NOMO-1 (cell line): ENCODE results near the gene UBE2Z.
A peak's percentile ranks its signal among the peaks of the same experiment; 100 is the strongest.
"Not testable (repeated sequence)": the region's sequence is repeated elsewhere in the genome, so short reads cannot be mapped to it uniquely, and the experiment has no call there.

Experiments
- DNase-seq, 2 experiments: peaks; one replicate each; lab custom pipeline; 2025; ENCODE audit not compliant: unreplicated experiment in 2 of 2; lab: John Stamatoyannopoulos, UW

UBE2Z gene

DNA sequence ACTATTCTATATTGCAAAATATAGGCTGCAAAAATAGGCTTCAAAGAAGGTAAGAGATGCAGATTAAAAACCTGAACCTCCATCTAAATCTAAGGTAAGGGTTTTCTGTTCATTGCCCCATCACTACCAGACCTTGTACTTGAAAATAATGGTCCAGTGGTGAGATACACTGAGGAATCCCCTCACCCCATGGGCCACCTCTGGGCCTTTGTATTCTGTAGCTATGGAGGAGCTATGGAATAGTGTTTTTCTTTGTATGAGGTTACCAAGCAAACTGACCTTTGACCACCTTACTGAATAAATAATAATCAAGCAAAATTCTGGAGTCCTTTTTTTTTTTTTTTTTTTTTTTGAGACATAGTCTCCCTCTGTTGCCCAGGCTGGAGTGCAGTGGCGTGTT, 4.8 kb upstream of the UBE2Z start:
- no peak for DNase-seq

DNA sequence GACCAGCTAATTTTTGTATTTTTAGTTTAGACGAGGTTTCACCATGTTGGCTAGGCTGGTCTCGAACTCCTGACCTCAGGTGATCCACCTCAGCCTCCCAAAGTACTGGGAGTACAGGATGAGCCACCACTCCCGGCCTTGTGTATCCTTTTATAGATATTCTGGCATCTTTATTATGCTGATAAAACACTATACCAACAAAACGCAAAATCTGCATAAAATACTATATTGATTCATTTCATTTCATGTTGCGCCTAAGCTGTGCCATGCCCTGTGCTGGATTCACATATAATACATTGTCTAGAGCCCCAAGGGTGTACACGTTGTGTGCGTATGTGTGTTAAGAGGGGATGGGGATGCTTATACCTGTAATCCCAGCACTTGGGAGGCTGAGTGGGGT, 3.8 kb upstream of the UBE2Z start:
- no peak for DNase-seq

GRCh38 chr17:48905987-48906515, 2.2 kb upstream of the UBE2Z start:
- DNase-seq: no peak

GRCh38 chr17:48907713-48908046, 527 bp upstream of the UBE2Z start:
- peak in 1 of 2 experiments; percentile 65 for DNase-seq

DNA sequence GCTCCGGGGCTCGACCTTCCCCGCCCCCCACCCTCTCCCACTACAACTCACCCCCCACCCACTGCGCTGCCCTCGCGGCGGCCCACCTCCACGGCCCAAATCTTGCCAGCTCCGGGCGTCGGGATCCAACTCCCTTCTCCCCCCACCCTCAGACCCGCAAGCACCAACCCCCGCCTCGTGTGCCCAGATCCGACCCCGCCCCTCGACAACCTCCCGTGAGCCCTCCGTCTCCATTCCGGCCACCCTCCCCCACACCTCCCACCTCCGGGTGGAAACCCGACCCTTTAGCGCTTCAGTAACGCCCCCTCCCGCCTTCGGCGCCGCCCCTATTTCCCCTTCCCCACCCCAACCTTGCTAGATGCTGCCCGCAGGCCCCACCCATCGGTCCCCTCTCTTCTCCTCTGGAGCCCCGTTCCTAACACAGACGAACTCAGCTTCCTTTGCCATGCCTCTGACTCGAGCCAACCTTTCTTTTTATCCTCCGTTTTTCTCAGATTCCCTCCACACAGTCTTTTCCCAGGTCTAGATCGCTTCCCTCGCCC, 717 bp downstream of the UBE2Z start:
- peak; percentile 56 to 74 for DNase-seq

DNA sequence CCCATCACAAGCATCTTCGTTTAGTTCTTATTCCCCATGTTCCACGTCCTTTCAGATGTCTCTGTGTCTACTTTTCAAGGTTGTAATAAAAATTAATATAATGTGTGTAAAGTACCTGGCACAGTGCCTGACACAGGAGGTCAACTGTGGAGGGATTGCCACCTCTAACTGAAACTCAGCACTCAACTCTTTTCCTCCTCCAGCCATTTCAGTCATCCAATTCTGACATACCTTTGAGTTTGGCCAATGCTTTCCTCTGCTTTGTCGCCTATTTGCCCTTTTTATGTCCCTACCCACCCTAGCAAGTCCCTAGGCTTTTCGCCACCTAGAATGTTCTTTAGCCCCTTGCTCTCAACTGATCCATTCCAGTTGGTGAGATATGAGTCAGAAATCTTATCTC, 1.6 kb downstream of the UBE2Z start:
- no peak for DNase-seq

GRCh38 chr17:48910370-48910769, 2.2 kb downstream of the UBE2Z start:
- DNase-seq: no peak

GRCh38 chr17:48912476-48912875, 4.3 kb downstream of the UBE2Z start:
- DNase-seq: no peak

GRCh38 chr17:48915459-48916282, 7.5 kb downstream of the UBE2Z start:
- DNase-seq: peak; percentile 18 to 41

DNA sequence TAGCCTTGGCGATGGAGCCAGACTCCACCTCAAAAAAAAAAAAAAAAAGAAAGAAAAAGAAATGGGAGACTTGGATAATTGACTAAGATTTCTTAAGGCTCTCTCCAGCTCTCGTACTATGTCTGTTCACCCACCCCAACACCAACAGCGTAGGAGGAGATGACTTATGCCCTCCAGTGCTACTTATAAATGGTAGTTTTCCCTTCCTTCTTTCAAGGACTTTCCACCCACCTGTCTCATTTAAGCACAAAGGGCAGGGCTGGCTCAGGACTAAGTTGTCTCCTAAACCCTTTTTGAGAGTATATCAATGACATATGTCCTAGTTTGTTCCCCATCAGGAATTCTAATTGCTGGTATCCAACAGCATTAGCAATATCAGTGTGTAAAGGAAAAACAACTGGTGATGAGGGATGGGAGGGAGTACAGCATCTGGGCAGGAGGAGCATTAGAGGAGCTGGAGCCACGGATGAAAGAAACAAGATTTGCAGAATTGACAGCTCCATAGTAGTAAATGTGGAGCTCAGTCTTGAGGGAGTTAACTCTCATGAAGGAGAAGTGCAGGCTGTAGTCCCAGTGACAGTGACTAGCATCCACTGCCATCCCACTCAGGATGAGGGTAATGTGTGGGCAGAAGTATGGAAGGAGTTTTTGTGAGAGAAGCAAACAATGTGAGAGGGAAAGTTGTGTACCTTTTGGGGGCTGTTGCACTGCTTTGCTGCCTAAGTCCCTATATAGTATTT, 17.2 kb downstream of the UBE2Z start:
- no peak for DNase-seq

GRCh38 chr17:48925991-48926342, 17.8 kb downstream of the UBE2Z start:
- DNase-seq: no peak

DNA sequence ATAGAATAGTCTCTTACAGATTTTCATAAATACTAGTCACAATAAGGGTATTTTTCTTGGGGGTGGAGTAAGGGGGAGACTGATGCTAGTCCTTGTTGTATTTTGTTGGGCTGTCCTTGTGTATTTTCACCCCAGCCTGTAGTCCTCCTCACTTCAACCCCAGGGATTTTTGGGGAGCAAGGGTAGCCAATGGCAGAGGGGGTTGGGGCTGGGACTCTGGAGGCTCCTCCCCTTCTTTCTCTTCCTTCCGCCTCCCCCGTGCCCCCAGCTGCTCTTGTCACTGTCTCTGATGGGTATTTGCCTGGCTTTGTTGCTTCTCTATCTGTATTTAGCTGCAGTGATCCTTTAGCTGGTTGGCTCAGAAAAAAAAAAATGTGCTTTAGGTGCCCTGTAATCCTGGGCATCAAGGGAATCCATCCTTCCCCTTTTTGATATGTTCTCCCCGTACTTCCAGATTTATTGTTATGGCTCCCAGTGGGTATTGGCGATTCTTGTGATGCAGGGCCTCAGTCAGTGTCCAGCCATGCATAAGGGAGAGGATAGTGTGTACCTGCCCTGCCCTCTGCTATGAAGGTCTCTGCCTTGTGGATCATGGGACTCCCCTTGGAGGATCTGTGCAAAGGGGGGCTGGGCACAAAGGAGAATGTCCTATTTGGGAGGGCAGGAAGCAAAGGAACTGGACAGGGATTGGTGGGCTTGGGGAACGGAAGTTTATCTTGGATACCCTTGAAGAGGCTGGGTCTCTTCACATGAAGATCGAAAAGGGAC, 20.0 kb downstream of the UBE2Z start:
- no peak for DNase-seq

DNA sequence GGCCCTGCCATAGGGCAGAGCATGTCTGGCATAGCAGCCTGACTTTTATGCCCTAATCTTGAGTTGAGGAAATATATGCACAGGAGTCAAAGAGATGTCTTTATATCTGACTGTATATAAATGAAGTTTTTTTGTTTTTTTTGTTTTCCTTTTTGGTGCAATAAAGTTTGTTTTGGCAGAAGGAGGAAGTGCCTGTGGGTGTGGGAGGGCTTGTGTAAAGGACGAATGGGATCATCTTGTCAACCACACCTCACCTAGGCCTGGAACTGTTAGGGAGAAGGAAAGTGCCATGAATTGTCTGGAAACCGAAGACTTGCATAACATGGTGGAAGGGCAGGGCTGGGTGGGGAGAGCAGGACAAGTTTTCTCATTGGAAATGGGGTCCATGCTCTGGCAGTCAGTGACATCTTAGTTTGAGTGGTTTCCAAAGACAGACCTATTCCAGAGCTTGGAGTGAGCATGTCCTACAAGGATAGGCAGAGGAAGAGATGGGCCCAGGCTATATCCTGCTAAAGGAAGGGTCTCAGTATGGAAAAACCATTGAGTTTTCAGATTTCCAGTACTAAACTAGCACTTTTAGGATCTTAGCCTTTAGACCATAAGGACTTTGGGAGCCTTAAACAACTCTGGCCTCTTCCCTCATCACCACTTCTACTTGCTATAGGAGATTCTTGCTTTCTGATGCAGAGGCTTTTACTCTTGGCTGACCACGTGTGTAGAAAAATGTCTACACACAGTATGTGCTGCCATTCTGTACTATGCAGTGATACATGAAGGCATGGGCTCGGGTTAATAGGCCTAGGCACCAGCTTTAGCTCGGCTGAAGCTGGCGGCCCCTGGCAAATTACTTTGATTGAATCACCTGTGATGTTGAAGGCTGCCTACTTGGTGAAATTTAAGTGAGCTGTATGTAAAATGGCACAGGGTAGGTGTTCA, 20.9 kb downstream of the UBE2Z start:
- no peak for DNase-seq

DNA sequence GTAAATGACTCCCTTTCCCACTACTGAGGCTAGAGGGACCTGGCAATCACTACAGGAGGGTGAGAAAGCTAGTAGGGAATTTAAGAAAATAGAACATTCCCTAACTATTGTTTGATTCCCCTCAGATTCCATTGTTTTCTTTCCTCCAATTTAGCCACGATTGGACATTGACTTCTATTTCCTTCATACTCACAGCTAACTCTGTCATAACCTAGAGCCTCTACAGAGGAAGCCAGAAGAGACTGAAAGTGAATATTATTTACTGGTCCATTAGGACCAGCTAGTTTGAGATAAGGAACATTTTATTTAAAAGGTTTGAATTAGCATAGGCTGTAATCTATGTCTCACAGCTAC, 21.6 kb downstream of the UBE2Z start:
- DNase-seq: no peak

- no peak for DNase-seq
Observed at GRCh38 chr17:48930435-48930873, 22.2 kb downstream of the UBE2Z start.

DNA sequence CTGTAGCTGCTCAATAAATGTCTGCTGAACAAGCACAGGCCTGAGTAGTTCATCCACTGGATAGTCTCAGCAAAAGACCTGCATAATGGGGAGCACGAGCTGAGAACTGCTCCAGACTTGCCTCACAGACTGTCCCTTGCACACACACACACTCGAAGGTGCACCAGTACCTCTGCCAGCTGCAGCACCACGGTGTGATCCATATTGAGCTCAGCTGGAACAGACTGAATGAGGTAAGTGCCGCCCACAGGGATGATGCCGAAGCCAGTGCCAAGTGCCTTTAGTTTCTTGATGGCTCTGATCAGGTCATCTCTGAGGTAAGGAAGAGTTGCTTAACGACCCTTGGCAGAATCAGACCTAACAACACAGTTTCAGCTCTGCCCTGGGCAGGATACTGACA, 24.8 kb downstream of the UBE2Z start:
- DNase-seq: no peak

DNA sequence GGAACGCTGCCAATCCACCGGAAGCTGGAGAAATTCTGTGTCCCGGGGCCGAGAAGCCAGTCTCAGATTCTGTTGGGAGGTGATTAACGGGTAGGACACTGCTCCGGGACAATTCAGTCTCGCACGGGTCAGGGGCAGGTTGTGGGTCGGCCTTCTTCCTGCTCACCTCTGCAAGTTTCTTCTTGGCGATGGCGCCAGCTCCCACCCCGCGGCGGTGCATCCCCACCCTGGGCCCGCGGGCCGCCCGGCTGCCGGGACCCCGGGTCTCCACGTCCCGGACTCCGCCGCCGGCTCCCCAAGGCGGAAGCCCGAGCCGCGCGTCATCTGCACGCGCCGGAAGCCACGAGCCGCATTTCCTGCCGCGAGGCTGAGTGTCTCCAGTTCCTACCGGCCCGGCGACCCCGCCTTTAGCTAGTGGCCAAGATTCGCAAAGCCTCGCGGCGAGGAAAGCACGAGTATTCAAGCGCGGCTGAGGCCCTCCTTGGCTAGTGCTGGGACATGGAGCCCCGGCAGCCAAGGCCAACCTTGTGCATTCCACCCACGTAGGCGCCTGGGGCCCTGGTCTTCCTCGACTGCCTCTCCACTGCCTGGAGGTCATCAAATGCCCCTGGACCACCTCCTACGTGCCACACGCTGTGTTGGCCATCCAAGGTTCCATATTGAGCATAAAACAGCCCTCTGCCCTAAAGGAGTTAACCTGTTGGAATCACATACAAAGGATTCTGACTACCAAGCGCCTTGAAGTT, 36.5 kb downstream of the UBE2Z start, which contains the start of gene SNF8:
TSS of gene SNF8 (minus strand) at position 328 of the 746 bp plus-strand sequence. CDS start at position 220, 108 bp downstream.
- peak; percentile 80 to 85 for DNase-seq

GRCh38 chr17:48945261-48945651, 37.0 kb downstream of the UBE2Z start:
- DNase-seq: not testable (repeated sequence)

- DNase-seq: no peak
Observed at GRCh38 chr17:48951572-48951971, 43.4 kb downstream of the UBE2Z start.
